SK-N-SH treated with all-trans-retinoic acid at 6 μM for 48 hours (cell line): ENCODE results near the gene DLG2.

ENCODE experiments used
- ARNTL ChIP-seq: fragments of 450-650 bp; formaldehyde crosslinking; IDR thresholded peaks from 2 replicates; pipeline ENCODE4 v1.5.0; 2020; ENCODE audit warnings: low read depth, mild to moderate bottlenecking, moderate library complexity, borderline replicate concordance
- CSDC2 ChIP-seq: fragments of 250-450 bp; sonication (Bioruptor Pico); IDR thresholded peaks from 2 replicates; pipeline ENCODE4 v1.5.0; 2020; ENCODE audit warnings: mild to moderate bottlenecking, moderate library complexity
- ESRRG ChIP-seq: fragments of 250-450 bp; sonication (Bioruptor Pico); IDR thresholded peaks from 2 replicates; pipeline ENCODE4 v1.6.1; 2021; ENCODE audit warnings: mild to moderate bottlenecking
- PPARA ChIP-seq: fragments of 250-450 bp; sonication (Bioruptor Pico); IDR thresholded peaks from 2 replicates; pipeline ENCODE4 v1.5.0; 2020; ENCODE audit warnings: mild to moderate bottlenecking, borderline replicate concordance
- RARB ChIP-seq: fragments of 250-450 bp; sonication (Bioruptor Pico); IDR thresholded peaks from 2 replicates; pipeline ENCODE4 v1.8.0; 2021; ENCODE audit warnings: mild to moderate bottlenecking, moderate library complexity
- SNAI2 ChIP-seq: fragments of 250-450 bp; sonication (Bioruptor Pico); IDR thresholded peaks from 2 replicates; pipeline ENCODE4 v1.5.0; 2020; ENCODE audit warnings: mild to moderate bottlenecking, moderate library complexity
- ZFP3 ChIP-seq: fragments of 250-450 bp; sonication (Bioruptor Pico); IDR thresholded peaks from 2 replicates; pipeline ENCODE4 v1.5.0; 2020; ENCODE audit warnings: mild to moderate bottlenecking, moderate library complexity
- ZNF565 ChIP-seq: fragments of 450-650 bp; formaldehyde crosslinking; conservative IDR thresholded peaks from 2 replicates; pipeline ENCODE4 v1.5.0; 2020; ENCODE audit warnings: low read depth, mild to moderate bottlenecking, moderate library complexity
- ZNF70 ChIP-seq: fragments of 450-650 bp; formaldehyde crosslinking; IDR thresholded peaks from 2 replicates; pipeline ENCODE4 v1.5.0; 2020; ENCODE audit warnings: mild to moderate bottlenecking, moderate library complexity
- ZNF8 ChIP-seq: fragments of 450-650 bp; formaldehyde crosslinking; IDR thresholded peaks from 2 replicates; pipeline ENCODE4 v1.5.0; 2020; ENCODE audit warnings: mild to moderate bottlenecking, moderate library complexity
- TF ChIP-seq, protein P1 (sequence below): fragments of 250-450 bp; sonication (Bioruptor Pico); IDR thresholded peaks from 2 replicates; pipeline ENCODE4 v1.8.0; 2021; ENCODE audit warnings: low read depth, mild to moderate bottlenecking, moderate library complexity, borderline replicate concordance
- TF ChIP-seq, protein P2 (sequence below): fragments of 250-450 bp; sonication (Bioruptor Pico); IDR thresholded peaks from 2 replicates; pipeline ENCODE4 v1.8.0; 2020; ENCODE audit warnings: mild to moderate bottlenecking, moderate library complexity, borderline replicate concordance
- TF ChIP-seq, protein P3 (sequence below): fragments of 250-450 bp; sonication (Bioruptor Pico); IDR thresholded peaks from 2 replicates; pipeline ENCODE4 v1.5.1; 2021; ENCODE audit warnings: mild to moderate bottlenecking, moderate library complexity

DNA sequence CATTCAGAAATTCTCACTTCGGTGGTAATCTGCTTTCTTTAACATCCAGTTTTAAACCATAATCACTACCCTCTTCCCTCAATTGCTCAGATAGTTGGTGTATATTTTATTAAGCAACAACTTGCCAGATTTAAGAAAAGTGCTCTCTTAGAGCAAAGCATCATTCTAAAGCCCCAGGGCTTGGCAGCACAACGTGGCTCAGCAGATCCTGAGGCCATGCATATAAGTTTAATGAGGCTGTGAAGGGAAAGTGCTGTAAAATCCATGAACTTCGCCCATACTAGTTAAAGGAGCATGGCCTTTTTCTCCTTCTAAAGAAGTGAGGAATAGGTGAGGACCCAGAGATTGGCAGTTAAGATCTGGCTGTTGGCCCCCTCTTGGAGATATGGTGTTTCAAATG is 1858.7 kb downstream of the DLG2 start:
- TF ChIP-seq ZNF8 (CRISPR knock-in tag) (no peak), ZFP3 (CRISPR knock-in tag) (no peak), CSDC2 (no peak), ZNF70 (CRISPR knock-in tag) (no peak), ZNF565 (CRISPR knock-in tag) (no peak), ARNTL (CRISPR knock-in tag) (no peak), SNAI2 (CRISPR knock-in tag) (no peak), PPARA (no peak), ESRRG (CRISPR knock-in tag) (no peak), RARB (CRISPR knock-in tag) (no peak)
- TF ChIP-seq, protein P1, sequence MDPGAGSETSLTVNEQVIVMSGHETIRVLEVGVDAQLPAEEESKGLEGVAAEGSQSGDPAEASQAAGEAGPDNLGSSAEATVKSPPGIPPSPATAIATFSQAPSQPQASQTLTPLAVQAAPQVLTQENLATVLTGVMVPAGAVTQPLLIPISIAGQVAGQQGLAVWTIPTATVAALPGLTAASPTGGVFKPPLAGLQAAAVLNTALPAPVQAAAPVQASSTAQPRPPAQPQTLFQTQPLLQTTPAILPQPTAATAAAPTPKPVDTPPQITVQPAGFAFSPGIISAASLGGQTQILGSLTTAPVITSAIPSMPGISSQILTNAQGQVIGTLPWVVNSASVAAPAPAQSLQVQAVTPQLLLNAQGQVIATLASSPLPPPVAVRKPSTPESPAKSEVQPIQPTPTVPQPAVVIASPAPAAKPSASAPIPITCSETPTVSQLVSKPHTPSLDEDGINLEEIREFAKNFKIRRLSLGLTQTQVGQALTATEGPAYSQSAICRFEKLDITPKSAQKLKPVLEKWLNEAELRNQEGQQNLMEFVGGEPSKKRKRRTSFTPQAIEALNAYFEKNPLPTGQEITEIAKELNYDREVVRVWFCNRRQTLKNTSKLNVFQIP (CRISPR knock-in tag): no peak
- TF ChIP-seq, protein P2, sequence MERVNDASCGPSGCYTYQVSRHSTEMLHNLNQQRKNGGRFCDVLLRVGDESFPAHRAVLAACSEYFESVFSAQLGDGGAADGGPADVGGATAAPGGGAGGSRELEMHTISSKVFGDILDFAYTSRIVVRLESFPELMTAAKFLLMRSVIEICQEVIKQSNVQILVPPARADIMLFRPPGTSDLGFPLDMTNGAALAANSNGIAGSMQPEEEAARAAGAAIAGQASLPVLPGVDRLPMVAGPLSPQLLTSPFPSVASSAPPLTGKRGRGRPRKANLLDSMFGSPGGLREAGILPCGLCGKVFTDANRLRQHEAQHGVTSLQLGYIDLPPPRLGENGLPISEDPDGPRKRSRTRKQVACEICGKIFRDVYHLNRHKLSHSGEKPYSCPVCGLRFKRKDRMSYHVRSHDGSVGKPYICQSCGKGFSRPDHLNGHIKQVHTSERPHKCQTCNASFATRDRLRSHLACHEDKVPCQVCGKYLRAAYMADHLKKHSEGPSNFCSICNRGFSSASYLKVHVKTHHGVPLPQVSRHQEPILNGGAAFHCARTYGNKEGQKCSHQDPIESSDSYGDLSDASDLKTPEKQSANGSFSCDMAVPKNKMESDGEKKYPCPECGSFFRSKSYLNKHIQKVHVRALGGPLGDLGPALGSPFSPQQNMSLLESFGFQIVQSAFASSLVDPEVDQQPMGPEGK (CRISPR knock-in tag): no peak
- TF ChIP-seq, protein P3, sequence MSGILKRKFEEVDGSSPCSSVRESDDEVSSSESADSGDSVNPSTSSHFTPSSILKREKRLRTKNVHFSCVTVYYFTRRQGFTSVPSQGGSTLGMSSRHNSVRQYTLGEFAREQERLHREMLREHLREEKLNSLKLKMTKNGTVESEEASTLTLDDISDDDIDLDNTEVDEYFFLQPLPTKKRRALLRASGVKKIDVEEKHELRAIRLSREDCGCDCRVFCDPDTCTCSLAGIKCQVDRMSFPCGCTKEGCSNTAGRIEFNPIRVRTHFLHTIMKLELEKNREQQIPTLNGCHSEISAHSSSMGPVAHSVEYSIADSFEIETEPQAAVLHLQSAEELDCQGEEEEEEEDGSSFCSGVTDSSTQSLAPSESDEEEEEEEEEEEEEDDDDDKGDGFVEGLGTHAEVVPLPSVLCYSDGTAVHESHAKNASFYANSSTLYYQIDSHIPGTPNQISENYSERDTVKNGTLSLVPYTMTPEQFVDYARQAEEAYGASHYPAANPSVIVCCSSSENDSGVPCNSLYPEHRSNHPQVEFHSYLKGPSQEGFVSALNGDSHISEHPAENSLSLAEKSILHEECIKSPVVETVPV: no peak
